Hepatocyte (in vitro differentiated cells): ENCODE results near the gene ENOX1.

ENCODE experiments used
- CTCF ChIP-seq: fragments of 200-600 bp; sonication (generic); IDR thresholded peaks from 2 replicates; pipeline ENCODE4 v1.5.1; 2016; ENCODE audit warnings: antibody characterized with exemption, mild to moderate bottlenecking; ENCODE audit not compliant: poor library complexity
- EZH2 ChIP-seq: fragments of 200-600 bp; sonication (generic); IDR thresholded peaks from 2 replicates; pipeline ENCODE4 v1.6.1; 2016; ENCODE audit warnings: antibody characterized with exemption, mild to moderate bottlenecking, borderline replicate concordance
- EZH2phosphoT487 ChIP-seq: fragments of 200-600 bp; sonication (generic); IDR thresholded peaks from one replicate; pipeline ENCODE4 v1.6.1; 2018; ENCODE audit warnings: antibody characterized with exemption, mild to moderate bottlenecking, low read depth, moderate library complexity; ENCODE audit not compliant: unreplicated experiment, severe bottlenecking

GRCh38 chr13:43270130-43270830 lies 516.5 kb downstream of the ENOX1 start:
- TF ChIP-seq CTCF (no peak), EZH2 (no peak), EZH2phosphoT487 (no peak)
